Tibial nerve (tissue), 4 donors: ENCODE results near the gene ODAD3. TPM values are rescaled to one million over a fixed set of nuclear protein-coding genes. Genes with fewer than 3 reads are reported as not detected.
"Not testable (repeated sequence)": the region's sequence is repeated elsewhere in the genome, so short reads cannot be mapped to it uniquely, and the experiment has no call there.

Source experiments
- DNase-seq, 2 donors: peaks; one replicate each; pipeline ENCODE4 v3.0.0-alpha.2; 2019; ENCODE audit warnings: low spot score in 2 of 2
- H3K27ac ChIP-seq, 4 donors: fragments of 200-600 bp; sonication (generic) in 3 of 4; one replicate each; pipeline ENCODE4 v1.5.1; 2017 to 2019; ENCODE audit warnings: mild to moderate bottlenecking in 1 of 4
- H3K27me3 ChIP-seq, 2 donors: fragments of 200-600 bp; sonication (generic) in 1 of 2; one replicate each; pipeline versions ENCODE4 v1.5.1 to v1.6.0; 2017 to 2019
- H3K36me3 ChIP-seq, 3 donors: fragments of 200-600 bp; sonication (generic); one replicate each; pipeline ENCODE4 v1.5.1; 2018 to 2019
- H3K4me1 ChIP-seq, 4 donors: fragments of 200-600 bp; sonication (generic) in 3 of 4; one replicate each; pipeline ENCODE4 v1.5.1; 2017 to 2019
- H3K4me3 ChIP-seq, 4 donors: fragments of 200-600 bp; sonication (generic) in 3 of 4; one replicate each; pipeline ENCODE4 v1.5.1; 2017 to 2019; ENCODE audit warnings: mild to moderate bottlenecking in 1 of 4, moderate library complexity in 1 of 4
- H3K9me3 ChIP-seq, 4 donors: fragments of 200-600 bp; sonication (generic) in 3 of 4; one replicate each; pipeline ENCODE4 v1.5.1; 2017 to 2019
- CTCF ChIP-seq, 5 experiments: fragments of 200-600 bp in 3 of 5; fragments of 450-650 bp in 2 of 5; sonication (generic) in 3 of 5; IDR thresholded peaks; one replicate each; pipeline ENCODE4 v1.5.1; 2016 to 2019; ENCODE audit warnings: antibody characterized with exemption in 5 of 5, mild to moderate bottlenecking in 3 of 5, moderate library complexity in 2 of 5
- EP300 ChIP-seq, 2 donors: sonication (generic); formaldehyde crosslinking; IDR thresholded peaks; one replicate each; pipeline ENCODE4 v1.6.1; 2017; ENCODE audit warnings: antibody characterized with exemption in 2 of 2, mild to moderate bottlenecking in 1 of 2
- POLR2A ChIP-seq, 2 donors: fragments of 450-650 bp; IDR thresholded peaks; one replicate each; pipeline ENCODE4 v1.6.1; 2017; ENCODE audit warnings: antibody characterized with exemption in 2 of 2, mild to moderate bottlenecking in 2 of 2, moderate library complexity in 2 of 2
- WGBS, 2 donors: methylation state at CpG; one replicate each; pipeline ENCODE4 v1.1.5; 2018; 5-methylcytosine and 5-hydroxymethylcytosine counted together
- total RNA-seq, 4 donors: library from RNA; depleted of rRNA; stranded (reverse); fragments of >200 nt; gene quantifications; one replicate each; pipeline ENCODE4 v1.1.0, GENCODE V29; 2016

Gene ODAD3
- total RNA-seq, 4 donors from 2014 or later = 0.42 to 1.3 TPM; not detected in 2

GRCh38 chr19:11437955-11438354 is 3.0 kb upstream of the ODAD3 start:
- TF ChIP-seq EP300 (IDR thresholded peaks at IDR 0.05) = no peak
- TF ChIP-seq POLR2A (IDR thresholded peaks at IDR 0.05) = no peak
- no peak for TF ChIP-seq CTCF (IDR thresholded peaks at IDR 0.05)
- no peak overlapping the region for H3K27ac ChIP-seq
- WGBS, 2 donors = 87 to 94% methylated on average over 9 of the region's 9 CpGs

GRCh38 chr19:11435833-11436313 is 952 bp upstream of the ODAD3 start:
- 4 to 9% methylated on average over 9 to 21 of the region's 21 CpGs for WGBS, 2 donors
- Histone ChIP-seq H3K4me1 (peaks cover 0 to 23% (median 10%) of the 10 kb centered on the region in 4 donors), H3K4me3 (peak overlapping the region; percentile 60 to 84 (median 74)), H3K9me3 (no peaks in the 10 kb centered on the region), H3K36me3 (peaks cover 0 to 46% (median 2%) of the 10 kb centered on the region in 3 donors), H3K27me3 (no peaks in the 10 kb centered on the region), H3K27ac (peak overlapping the region; percentile 65 to 85 (median 69))
- TF ChIP-seq POLR2A (IDR thresholded peaks at IDR 0.05) = no peak
- no peak for TF ChIP-seq EP300 (IDR thresholded peaks at IDR 0.05)
- TF ChIP-seq CTCF (IDR thresholded peaks at IDR 0.05) = no peak
- DNase-seq = no peak

More at GRCh38 chr19:11437955-11438354, 3.0 kb upstream of the ODAD3 start:
- H3K36me3 ChIP-seq = peaks cover 0 to 67% (median 2%) of the 10 kb centered on the region in 3 donors
- peaks cover 0 to 23% (median 10%) of the 10 kb centered on the region in 4 donors for H3K4me1 ChIP-seq
- DNase-seq = no peak
- H3K4me3 ChIP-seq = no peak overlapping the region
- H3K9me3 ChIP-seq = no peaks in the 10 kb centered on the region
- H3K27me3 ChIP-seq = no peaks in the 10 kb centered on the region

GRCh38 chr19:11434703-11435056 is 241 bp downstream of the ODAD3 start:
- Histone ChIP-seq H3K27ac (peak overlapping the region; percentile 65 to 85 (median 77)), H3K4me3 (peak overlapping the region; percentile 15 to 84 (median 67)), H3K4me1 (peaks cover 0 to 23% (median 10%) of the 10 kb centered on the region in 4 donors), H3K36me3 (peaks cover 0 to 34% (median 2%) of the 10 kb centered on the region in 3 donors), H3K27me3 (no peaks in the 10 kb centered on the region), H3K9me3 (no peaks in the 10 kb centered on the region)
- TF ChIP-seq POLR2A (IDR thresholded peaks at IDR 0.05) (no peak), EP300 (IDR thresholded peaks at IDR 0.05) (no peak), CTCF (IDR thresholded peaks at IDR 0.05) (no peak)
- WGBS, 2 donors = 6 to 15% methylated on average over 4 to 9 of the region's 9 CpGs
- DNase-seq = no peak

GRCh38 chr19:11433526-11433925 is 1.4 kb downstream of the ODAD3 start:
- not testable (repeated sequence) for H3K27ac ChIP-seq

GRCh38 chr19:11426656-11427055 is 8.3 kb downstream of the ODAD3 start:
- DNase-seq = no peak
- TF ChIP-seq CTCF (IDR thresholded peaks at IDR 0.05) (no peak), EP300 (IDR thresholded peaks at IDR 0.05) (no peak), POLR2A (IDR thresholded peaks at IDR 0.05) (no peak)
- Histone ChIP-seq H3K27ac (no peak overlapping the region), H3K36me3 (no peaks in the 10 kb centered on the region), H3K4me3 (no peak overlapping the region), H3K27me3 (peaks cover 0 to 27% of the 10 kb centered on the region in 2 donors), H3K9me3 (no peaks in the 10 kb centered on the region), H3K4me1 (peaks cover 0 to 16% (median 10%) of the 10 kb centered on the region in 4 donors)
- WGBS, 2 donors = 93% methylated on average over 19 of the region's 19 CpGs

More at GRCh38 chr19:11433526-11433925, 1.4 kb downstream of the ODAD3 start:
- H3K9me3 ChIP-seq, H3K27me3 ChIP-seq, DNase-seq, H3K4me3 ChIP-seq: not testable (repeated sequence)
- 93 to 96% methylated on average over 3 of the region's 3 CpGs for WGBS, 2 donors
- H3K4me1 ChIP-seq = peaks cover 0 to 23% (median 10%) of the 10 kb centered on the region in 4 donors
- H3K36me3 ChIP-seq = peaks cover 0 to 23% (median 2%) of the 10 kb centered on the region in 3 donors
